HG03520 (cell line): ENCODE measurements around the gene BCL11A.

ENCODE experiments used
- ATAC-seq: cut with Tn5 transposase; IDR thresholded peaks from one replicate; pipeline ENCODE4 v1.9.1; 2021; ENCODE audit warnings: mild to moderate bottlenecking, moderate library complexity; ENCODE audit not compliant: unreplicated experiment

BCL11A gene

GRCh38 chr2:60512062-60512622, 41.3 kb downstream of the BCL11A start:
- no peak for ATAC-seq

- ATAC-seq, result no peak
These were observed 42.7 kb downstream of the BCL11A start for GRCh38 chr2:60510713-60511112.

- ATAC-seq, result no peak
These were observed 44.4 kb downstream of the BCL11A start for GRCh38 chr2:60509066-60509465.

GRCh38 chr2:60508339-60508917, 45.0 kb downstream of the BCL11A start:
- no peak for ATAC-seq

- ATAC-seq, result no peak
These were observed 46.1 kb downstream of the BCL11A start for GRCh38 chr2:60507211-60507965.

GRCh38 chr2:60505880-60506260, 47.6 kb downstream of the BCL11A start:
- ATAC-seq, result no peak

- ATAC-seq, result no peak
These were observed 48.1 kb downstream of the BCL11A start for GRCh38 chr2:60505240-60505879.

- no peak for ATAC-seq
These were observed 49.4 kb downstream of the BCL11A start for GRCh38 chr2:60504049-60504448.

- ATAC-seq, result no peak
These were observed 51.3 kb downstream of the BCL11A start for GRCh38 chr2:60502144-60502543.

- ATAC-seq, result no peak
These were observed 52.6 kb downstream of the BCL11A start for GRCh38 chr2:60500861-60501260.

- no peak for ATAC-seq
These were observed 53.7 kb downstream of the BCL11A start for GRCh38 chr2:60499651-60500265.

- peak; percentile 51 for ATAC-seq
These were observed 54.5 kb downstream of the BCL11A start for GRCh38 chr2:60498816-60499429.

GRCh38 chr2:60498127-60498815, 55.2 kb downstream of the BCL11A start:
- ATAC-seq, result peak; percentile 41

- ATAC-seq, result no peak
These were observed 56.0 kb downstream of the BCL11A start for GRCh38 chr2:60497500-60497899.

GRCh38 chr2:60496956-60497355, 56.5 kb downstream of the BCL11A start:
- ATAC-seq, result no peak

GRCh38 chr2:60496475-60496874, 57.0 kb downstream of the BCL11A start:
- ATAC-seq, result no peak

GRCh38 chr2:60495041-60495625, 58.3 kb downstream of the BCL11A start:
- ATAC-seq, result no peak

GRCh38 chr2:60493804-60494387, 59.6 kb downstream of the BCL11A start:
- no peak for ATAC-seq

GRCh38 chr2:60492548-60492947, 60.9 kb downstream of the BCL11A start:
- no peak for ATAC-seq

GRCh38 chr2:60490848-60491247, 62.6 kb downstream of the BCL11A start:
- no peak for ATAC-seq
